HG02943 (cell line): ENCODE data around the gene GALNT9.
"Not testable (repeated sequence)": the region's sequence is repeated elsewhere in the genome, so short reads cannot be mapped to it uniquely, and the experiment has no call there.

ENCODE experiments used
- ATAC-seq: cut with Tn5 transposase; IDR thresholded peaks from one replicate; pipeline ENCODE4 v1.9.1; 2021; ENCODE audit warnings: mild to moderate bottlenecking, low read depth, moderate library complexity; ENCODE audit not compliant: unreplicated experiment

Gene GALNT9

DNA sequence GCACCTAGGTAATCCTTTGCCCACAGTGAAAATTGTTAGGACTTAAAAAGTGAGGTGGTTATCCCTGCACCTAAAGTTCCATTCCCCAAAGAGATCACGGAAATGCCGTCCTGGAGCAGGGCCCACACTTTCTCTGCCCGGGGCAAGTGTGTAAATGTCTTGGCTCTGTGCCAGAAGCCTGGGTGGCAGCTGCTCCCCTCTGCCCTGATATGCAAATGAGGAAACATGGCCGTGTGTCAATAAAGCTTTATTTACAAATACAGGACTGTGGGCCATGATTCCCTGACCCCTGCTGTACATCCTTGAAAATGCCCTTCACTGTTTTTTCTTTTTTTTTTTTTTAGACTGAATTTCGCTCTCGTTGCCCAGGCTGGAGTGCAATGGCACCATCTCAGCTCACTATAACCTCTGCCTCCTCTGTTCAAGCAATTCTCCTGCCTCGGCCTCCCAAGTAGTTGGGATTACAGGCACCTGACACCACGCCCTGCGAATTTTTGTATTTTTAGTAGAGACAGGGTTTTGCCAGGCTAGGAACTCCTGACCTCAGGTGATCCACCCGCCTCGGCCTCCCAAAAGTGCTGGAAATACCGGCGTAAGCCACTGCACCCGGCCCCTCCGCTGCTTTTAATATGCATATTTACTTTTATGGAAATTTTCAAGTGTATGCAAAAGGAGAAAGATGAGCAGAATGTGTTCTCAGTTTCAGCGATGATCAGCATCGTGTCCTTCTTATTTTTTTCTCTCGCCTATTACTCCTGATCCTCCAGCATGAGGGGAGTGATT, 75.5 kb downstream of the GALNT9 start:
- ATAC-seq, result no peak

DNA sequence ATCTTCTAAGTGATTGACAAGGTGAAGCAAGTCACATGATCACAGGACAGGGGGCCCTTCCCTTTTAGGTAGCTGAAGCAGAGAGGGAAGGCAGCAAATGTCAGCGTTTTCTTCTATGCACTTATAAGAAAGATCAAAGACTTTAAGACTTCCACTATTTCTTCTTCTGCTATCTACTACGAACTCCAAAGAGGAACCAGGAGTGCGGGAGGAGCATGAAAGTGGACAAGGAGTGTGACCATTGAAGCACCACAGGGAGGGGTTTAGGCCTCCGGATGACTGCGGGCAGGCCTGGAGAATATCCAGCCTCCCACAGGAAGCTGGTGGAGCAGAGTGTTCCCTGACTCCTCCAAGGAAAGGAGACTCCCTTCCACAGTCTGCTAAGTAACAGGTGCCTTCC, 76.4 kb downstream of the GALNT9 start:
- not testable (repeated sequence) for ATAC-seq

DNA sequence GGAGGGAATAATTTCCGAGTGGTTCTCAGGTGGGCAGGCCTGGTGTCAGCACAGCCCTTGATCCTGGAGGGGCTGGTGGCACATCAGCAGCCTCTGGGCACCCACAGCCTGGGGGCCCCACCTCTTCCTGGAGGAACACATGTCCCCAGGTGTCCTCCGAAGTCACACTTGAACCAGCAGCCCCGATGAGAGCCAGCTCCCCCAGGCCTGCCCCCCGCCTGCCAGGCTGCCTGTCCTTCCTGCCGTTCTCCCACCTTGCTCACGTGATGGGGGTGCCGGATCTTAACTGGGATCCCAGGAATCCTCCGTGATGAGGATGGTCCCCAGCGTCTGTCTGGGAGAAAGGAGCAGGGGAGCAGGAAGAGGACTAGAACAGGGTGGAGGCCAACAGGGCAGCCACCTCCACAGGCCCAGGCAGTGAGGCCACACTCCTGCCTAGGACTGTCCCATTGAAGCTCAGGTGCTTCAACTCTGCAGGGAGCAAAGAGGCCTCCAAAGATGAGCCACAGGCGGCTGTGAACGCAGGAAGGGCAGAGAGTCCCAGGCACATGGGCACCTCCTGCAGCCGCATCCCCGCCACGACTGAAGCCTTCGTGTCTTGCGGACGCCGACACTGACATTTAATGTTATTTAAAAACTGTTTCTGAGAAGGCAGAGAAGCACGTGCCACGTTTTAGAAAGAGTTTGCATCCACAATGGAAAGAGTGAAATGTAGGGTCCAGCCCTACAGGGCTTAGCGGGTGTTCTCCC, 77.5 kb downstream of the GALNT9 start:
- ATAC-seq, result no peak

DNA sequence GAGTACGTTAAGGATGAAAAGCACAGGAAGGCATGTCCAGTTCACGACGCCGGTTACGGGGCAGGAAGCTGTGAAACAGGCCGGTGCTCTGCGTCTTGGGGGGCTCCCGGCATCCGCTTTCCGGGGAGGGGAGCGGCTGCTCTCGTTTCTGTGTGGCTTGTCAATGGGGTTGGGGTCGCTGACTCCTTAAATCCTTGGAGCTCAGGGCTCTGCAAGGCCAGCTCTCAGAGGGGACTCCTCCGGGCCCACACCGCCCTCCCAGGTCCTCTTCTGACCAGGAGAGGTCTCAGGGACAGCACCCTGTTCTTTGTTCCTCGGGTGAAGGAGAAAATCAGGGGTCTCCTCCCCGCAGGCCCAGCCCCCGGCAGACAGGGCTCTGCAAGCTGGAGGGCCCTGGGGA, 78.1 kb downstream of the GALNT9 start:
- ATAC-seq, result no peak

DNA sequence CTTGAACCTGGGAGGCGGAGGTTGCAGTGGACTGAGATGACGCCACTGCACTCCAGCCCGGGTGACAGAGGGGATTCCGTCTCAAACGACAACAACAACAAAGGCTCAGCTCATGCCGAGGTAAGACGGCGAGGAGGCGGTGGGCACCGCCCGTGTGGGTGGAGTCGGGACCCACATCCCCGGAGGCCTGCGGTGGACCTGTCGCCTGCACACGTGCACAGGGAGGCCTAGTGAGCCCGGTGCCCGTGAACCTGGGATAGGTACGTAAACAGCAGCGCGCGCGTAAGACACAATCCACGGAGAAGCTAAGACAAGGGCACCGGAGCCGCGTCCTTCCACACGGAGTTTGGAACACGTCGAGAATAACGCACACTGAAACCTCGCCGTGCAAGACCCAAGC, 78.7 kb downstream of the GALNT9 start:
- ATAC-seq, result no peak

DNA sequence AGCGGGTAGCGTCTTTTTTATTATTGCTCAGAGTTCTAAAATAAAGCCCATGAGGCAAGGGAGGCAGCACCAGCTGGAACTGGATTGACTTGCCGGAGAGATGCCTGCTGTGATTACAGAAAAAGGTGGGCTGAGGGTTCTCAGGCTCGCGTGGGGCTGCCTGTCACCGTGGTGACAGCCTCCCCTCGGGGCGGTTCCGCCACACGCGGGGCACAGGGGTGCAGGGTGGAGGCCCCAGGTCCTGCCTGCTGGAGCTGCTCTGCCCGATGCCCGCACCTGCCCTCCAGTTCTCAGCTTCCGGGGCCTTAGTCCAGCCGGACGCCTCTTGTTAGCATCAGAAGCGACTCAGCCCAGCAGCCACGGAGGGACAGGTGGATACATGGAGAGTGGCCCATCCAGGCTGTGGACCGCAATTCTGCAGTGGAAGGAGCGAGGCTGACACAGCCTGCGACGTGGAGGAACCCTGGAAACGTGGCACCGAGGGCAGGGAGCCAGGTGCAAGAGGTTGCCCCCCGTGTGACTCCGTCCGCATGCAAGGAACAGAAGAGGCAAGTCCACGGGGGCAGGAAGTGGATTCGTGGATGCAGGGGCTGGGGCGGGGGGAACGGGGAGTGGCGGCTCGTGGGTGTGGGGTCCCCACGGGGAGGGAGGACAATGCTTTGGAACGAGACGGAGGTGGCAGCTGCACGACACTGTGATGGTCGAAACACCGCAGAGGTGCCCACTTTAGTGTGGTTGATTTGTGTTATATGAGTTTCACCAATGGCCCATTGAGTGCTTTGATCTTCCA, 79.5 kb downstream of the GALNT9 start:
- no peak for ATAC-seq

DNA sequence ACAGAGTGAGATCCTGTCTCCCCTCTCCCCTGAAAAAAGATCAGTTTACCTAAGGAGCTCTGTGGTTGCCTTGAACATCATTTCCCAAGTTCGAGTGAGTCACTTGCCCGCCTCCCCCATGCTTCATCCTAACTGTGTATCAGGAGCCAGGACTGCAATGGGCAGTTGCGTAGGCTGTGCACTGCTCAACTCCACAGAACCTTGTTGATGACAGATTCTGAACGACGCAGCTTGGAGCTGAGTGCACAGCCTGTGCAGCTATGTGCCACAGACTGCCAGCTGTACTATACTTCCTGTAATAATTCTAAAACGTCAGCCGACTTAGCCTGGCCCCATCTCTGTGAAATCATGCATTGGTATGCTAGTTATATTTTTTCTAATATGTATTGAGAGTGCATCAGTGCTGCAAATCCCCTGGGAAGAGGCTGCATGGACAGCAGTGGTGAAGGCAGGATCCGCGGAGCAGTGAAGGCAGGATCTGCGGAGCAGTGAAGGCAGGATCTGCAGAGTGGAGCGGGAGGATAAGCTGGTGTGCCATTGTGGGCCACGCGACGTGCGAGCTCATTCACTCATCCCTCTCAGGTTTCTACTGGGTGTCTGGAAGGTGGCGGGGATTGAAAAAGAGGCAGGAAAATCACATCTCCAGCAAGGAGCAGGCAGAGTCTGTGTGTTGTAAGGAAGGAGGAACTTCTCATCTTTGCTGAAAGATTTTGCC, 80.8 kb downstream of the GALNT9 start:
- no peak for ATAC-seq

DNA sequence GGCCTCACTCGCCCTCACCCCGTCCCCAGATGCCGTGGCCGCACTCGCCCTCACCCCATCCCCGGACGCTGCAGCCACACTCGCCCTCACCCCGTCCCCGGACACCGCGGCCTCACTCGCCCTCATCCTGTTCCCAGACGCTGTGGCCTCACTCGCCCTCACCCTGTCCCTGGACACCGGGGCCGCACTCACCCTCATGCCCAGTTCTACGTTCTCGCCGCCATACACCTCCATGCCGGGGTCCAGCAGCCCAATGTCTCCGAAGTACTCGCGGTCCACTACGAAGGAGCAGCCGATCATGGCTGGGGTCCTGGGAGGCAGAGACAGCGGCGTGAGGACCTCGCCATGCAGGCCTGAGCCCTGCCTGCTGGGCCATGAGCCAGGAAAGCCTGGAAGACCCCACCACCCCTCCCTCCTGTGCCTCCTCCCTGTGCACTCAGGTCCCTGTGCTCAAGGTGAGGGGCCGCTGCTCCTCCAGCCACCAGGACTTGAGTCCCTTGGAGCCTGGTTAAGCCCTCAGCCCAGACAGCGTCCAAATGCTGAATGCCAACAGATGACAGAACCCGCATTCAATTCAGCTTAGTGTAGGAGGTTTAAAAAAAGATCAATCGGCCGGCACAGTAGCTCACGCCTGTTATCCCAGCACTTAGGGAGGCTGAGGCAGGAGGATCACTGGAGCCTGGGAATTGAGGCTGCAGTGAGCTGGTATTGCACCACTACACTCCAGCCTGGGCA, 81.5 kb downstream of the GALNT9 start:
- ATAC-seq, result no peak

DNA sequence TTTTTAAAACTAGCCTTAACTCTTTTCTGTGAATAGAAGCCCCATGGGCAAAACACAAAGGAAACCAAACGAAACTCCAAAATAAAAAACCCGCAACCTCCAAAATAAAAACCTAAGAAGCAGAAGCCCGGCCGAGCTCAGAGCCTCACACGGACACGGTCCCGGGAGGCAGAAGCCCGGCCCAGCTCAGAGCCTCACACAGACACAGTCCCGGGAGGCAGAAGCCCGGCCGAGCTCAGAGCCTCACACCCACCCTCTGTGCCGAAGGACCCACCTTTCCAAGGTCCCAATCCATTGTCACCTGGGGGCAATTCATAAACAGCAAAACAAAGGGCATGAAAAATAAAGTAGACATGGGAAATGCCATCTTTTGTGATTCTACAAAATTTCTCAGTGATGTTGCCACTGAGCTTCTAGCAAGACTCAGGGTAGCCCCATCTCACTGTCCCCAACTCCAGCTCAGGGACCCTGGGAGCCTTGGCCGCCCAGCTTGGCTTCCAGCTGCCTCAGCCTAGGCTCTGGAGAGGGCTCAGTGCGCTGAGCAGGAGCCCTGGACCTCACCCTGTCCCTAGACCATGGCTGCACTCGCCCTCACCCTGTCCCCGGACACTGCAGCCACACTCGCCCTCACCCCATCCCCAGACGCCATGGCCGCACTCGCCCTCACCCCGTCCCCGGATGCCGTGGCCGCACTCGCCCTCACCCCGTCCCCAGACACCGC, 82.2 kb downstream of the GALNT9 start:
- no peak for ATAC-seq

DNA sequence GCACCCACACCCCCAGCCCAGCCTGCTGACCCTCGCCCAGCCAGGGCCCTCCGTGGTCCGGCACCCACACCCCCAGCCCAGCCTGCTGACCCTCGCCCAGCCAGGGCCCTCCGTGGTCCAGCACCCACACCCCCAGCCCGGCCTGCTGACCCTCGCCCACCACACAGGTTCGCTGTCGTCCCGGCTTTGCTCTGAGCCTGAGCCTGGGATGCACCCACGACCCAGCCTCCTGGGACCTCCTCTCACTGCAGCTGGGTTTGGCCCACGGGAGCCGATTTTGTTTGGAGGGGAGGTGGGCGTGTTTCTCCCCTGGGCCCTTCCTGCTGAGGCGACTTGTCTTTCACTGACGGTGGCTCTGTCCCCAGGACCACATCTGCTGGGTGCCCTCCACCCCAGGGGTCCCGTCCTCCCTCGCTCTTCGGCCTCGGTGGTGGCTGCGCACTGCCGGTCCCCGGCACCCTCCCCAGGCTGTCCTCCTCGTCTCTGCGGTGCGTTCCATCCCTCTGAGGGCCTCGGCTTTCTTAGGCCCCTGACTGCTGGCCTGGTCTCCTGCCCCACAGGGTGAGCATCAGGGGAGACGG, 83.8 kb downstream of the GALNT9 start:
- ATAC-seq, result no peak

DNA sequence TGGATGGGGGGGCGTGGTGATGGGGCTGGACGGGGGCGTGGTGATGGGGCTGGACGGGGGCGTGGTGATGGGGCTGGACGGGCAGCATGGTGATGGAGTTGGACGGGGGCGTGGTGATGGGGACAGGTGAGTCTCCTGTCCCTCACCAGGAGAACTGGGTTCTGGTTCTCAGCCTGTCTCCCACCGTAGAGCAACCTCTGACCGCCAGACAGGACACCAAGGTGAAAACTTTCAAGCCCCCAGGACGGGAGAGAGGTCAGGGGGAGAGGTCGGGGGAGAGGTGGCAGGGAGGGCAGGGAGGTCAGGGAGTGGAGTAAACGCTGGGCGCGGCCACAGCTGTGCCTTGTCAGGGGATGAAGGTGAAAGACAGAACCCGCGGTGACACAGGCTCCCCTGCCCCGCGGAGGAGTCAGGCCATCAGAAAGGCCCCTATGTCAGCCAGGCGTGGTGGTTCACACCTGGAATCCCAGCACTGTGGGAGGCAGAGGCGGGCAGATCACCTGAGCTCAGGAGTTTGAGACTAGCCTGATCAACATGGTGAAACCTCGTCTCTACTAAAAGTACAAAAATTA, 84.6 kb downstream of the GALNT9 start:
- ATAC-seq, result no peak

DNA sequence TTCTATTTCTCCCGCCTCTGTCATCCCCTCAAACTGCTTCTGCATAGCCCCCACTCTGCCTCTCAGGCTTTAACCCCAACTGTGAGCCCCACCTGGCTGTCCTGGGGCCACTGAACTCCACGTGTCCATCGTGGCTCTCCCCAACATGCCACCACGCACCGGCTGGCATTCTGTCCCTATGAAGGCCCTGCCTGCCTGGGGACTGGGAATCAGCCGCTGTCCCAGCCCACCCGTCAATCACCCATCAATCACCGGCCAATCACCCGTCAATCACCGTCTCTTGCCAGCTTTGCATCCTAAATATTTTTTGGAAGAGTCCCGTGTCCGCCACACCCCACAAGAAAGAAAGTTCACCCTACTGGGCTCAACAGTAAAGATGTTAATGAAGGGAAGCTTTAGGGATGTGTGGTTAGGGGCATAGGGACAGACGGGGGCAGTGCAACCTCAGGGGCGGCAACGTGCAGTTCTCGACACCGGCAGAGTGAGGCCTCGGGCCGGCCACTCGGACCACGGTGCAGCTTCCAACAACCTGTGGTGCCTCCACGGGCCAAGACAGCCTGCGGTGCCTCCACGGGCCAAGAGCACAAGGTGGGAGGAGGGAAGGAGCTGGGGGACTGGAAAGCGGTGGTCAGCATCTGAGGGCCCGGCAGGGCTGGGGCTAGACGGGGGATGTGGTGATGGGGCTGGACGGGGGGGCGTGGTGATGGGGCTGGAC, 85.6 kb downstream of the GALNT9 start:
- no peak for ATAC-seq

DNA sequence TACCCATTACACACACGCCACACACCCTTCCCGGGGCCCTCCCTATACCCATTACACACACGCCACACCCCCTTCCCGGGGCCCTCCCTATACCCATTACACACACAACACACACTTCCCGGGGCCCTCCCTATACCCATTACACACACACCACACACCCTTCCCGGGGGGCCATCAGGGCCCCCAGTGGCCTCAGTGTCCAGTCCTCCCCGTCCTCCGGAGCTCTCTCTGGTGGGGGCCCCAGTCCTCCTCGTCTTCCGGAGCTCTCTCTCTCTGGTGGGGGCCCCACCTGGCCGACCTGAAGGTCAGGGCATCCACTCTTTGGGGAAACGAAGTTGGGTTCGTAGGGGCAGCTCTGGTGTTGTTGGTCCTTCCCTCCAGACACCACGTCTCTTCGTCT, 86.2 kb downstream of the GALNT9 start:
- not testable (repeated sequence) for ATAC-seq

DNA sequence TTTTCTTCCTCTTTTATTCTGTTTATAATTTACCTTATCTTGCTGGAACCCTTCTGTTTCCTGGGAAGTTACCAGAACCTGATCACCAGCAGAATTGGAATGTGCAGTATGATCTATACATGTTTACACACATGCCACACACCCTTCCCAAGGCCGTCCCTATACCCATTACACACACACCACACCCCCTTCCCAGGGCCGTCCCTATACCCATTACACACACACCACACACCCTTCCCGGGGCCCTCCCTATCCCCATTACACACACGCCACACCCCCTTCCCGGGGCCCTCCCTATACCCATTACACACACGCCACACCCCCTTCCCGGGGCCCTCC, 88.8 kb downstream of the GALNT9 start:
- not testable (repeated sequence) for ATAC-seq

DNA sequence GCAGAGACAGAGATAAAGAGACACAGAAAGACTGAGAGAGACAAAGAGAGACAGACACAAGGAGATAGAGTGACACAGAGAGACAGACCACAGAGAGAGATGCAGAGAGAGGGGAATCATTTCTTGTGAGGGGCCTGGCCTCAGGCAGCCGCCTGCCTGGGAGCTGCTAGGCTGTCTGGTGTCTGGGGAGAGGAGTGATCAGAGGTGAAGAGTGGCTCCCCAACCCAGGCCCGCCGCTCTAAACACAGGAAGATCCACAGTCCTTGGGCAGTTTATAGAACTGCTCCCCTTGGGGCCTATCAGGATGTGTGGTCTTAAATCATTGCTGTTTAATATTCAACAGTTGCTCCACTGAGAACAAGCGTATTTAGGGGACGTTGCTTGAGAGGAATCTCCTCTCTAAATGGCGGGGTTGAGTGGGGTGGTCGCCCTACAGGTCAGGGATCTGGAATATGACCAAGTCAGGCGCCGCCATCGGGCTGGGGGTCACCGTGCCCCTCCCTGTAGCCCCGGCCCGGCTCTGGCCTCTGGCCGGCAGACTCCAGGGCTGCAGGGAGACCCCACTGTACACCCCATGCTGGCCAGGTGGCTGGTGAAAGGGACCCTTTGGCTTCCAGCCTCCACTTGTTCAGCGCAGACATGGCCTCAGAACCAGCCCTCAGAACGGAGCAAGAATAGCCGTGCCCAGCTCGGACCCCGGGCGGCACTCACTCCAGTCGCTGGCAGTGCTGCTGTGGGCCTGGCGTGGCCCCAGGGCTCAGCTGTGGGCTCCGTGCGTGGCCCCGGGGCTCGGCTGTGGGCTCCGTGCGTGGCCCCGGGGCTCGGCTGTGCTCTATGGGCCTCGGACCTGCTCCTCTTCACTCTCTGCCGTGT, 89.4 kb downstream of the GALNT9 start:
- no peak for ATAC-seq

DNA sequence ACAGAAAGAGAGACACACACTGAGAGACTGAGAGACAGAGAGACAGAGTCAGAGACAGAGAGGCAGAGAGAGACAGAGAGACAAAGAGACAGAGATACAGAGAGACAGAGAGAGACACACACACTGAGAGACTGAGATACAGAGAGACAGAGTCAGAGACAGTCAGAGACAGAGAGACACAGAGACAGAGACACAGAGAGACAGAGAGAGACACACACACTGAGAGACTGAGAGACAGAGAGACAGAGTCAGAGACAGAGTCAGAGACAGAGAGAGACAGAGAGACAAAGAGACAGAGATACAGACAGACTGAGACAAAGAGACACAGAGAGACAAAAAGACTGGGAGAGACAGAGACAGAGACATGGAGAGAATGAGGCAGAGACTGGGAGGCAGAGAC, 90.0 kb downstream of the GALNT9 start:
- ATAC-seq, result no peak

DNA sequence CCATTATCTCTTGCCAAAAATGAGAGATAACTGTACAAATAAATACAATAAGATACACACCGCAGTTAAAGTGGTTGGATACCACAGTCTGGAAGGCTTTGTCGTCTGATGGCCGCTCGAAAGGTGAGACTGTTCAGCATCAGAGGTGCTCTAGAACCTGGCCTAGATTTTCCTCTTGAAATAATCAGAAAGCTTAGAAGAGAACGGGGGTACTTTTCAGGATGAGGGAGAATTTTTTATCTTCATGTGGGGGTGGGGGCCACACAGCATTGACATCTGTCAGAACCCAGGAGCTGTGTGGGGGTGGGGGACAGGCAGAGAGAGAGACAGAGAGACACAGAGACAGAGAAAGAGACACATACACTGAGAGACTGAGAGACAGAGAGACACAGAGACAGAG, 90.5 kb downstream of the GALNT9 start:
- no peak for ATAC-seq
